ENCODE results near the gene TPM4.

Gene TPM4

DNA sequence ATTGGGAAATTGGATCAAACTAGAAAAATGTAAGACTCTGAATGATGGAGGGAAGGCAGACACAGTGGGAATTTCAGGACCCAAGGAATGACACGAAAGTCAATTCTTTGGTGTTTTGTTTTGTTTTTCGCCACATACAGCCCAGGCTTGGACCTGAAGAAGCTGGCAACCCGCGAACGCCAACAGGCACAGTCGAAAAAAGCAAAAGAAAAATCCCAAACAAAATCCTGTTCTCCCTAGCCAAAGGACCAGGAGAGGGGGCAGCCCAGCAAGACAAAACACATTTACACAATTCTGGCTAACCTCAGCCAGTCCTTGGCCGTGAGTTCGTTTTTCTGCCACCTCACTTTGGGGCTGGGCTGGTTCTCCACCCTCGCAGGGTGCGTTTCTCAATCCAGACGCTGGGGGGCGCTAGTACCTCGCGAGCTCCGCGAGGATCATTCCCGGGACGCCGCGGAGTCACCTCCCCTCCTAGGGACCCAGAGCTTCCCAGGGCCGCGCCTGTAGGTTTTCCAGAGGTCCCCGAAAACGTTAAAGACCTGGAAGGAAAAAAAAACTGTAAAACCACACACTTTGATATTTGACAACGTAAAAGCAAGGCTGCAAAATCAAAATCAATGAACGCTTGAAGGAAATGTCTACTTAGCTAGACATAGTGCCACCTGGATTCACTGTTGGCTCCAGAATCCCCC is 34.9 kb upstream of the TPM4 start:
- Histone ChIP-seq H3K4me1 (ENCODE audit: control extremely low read depth in 1 of 4, control insufficient read depth in 4 of 4, insufficient read depth in 4 of 4, low read length in 3 of 4) (peaks cover 0 to 10% (median 6%) of the 10 kb centered on the region in 4 experiments), H3K27ac (ENCODE audit: insufficient read depth in 1 of 2, low read depth in 1 of 2, low read length in 2 of 2, poor library complexity in 1 of 2, severe bottlenecking in 2 of 2) (no peak overlapping the region), H3K4me3 (ENCODE audit: control insufficient read depth in 1 of 7, extremely low read depth in 1 of 7, insufficient read depth in 4 of 7, low read depth in 2 of 7, low read length in 6 of 7) (peak overlapping the region in 4 of 7 experiments; percentile 34 to 63 (median 49)), H3K9me3 (ENCODE audit: control extremely low read depth in 1 of 5, control insufficient read depth in 4 of 5, insufficient read depth in 2 of 5, low read depth in 1 of 5, low read length in 4 of 5) (no peaks in the 10 kb centered on the region), H3K36me3 (ENCODE audit: control insufficient read depth in 4 of 4, insufficient read depth in 4 of 4, low read length in 3 of 4) (no peaks in the 10 kb centered on the region), H3K27me3 (replicated peaks in 2 of 5; ENCODE audit: control insufficient read depth in 4 of 5, insufficient read depth in 5 of 5, low read length in 4 of 5) (no peaks in the 10 kb centered on the region)
- ChIA-PET CTCF (interaction anchor here (0.7 to 2.7 kb wide), 24 partner anchors 10 to 415 kb away, joined by 3 to 12 read pairs (median 4); partner anchors contain the start of gene FAM32A), POLR2A (interaction anchor here (0.8 kb wide), 1 partner anchor 145 kb away, joined by 3 read pairs; no protein-coding TSS in a partner anchor)
- peak; percentile 58 to 76 (median 70) for DNase-seq
- WGBS (ENCODE audit: insufficient coverage) = 18% methylated on average over 23 of the region's 26 CpGs

DNA sequence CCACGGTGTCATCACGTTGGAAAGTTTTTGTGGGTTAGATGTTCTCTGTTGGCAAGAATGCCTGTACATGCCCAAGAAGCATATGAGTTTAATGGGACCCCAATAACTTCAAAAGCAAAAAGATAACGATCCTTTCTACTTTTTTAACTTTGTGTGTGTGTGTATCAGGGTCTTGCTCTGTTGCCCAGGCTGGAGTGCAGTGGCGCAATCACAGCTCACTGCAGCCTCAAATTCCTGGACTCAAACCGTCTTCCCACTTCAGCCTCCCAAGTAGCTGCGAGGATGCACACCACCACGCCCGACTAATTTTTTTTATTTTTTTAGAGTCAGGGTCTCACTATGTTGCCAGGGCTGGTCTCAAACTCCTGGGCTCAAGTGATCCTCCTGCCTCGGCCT is 34.3 kb upstream of the TPM4 start:
- no peaks in the 10 kb centered on the region for H3K27me3 ChIP-seq (replicated peaks in 2 of 5; ENCODE audit: control insufficient read depth in 4 of 5, insufficient read depth in 5 of 5, low read length in 4 of 5)
- CTCF ChIA-PET = interaction anchor here (0.7 to 2.7 kb wide), 23 partner anchors 9 to 415 kb away, joined by 3 to 12 read pairs (median 4); partner anchors contain the start of gene FAM32A
- POLR2A ChIA-PET = interaction anchor here (0.8 kb wide), 1 partner anchor 145 kb away, joined by 3 read pairs; no protein-coding TSS in a partner anchor
- H3K4me1 ChIP-seq (ENCODE audit: control extremely low read depth in 1 of 4, control insufficient read depth in 4 of 4, insufficient read depth in 4 of 4, low read length in 3 of 4) = peaks cover 0 to 10% (median 6%) of the 10 kb centered on the region in 4 experiments
- no peak for DNase-seq
- no peaks in the 10 kb centered on the region for H3K9me3 ChIP-seq (ENCODE audit: control extremely low read depth in 1 of 5, control insufficient read depth in 4 of 5, insufficient read depth in 2 of 5, low read depth in 1 of 5, low read length in 4 of 5)
- no peak overlapping the region for H3K27ac ChIP-seq (ENCODE audit: insufficient read depth in 1 of 2, low read depth in 1 of 2, low read length in 2 of 2, poor library complexity in 1 of 2, severe bottlenecking in 2 of 2)
- no peaks in the 10 kb centered on the region for H3K36me3 ChIP-seq (ENCODE audit: control insufficient read depth in 4 of 4, insufficient read depth in 4 of 4, low read length in 3 of 4)
- H3K4me3 ChIP-seq (ENCODE audit: control insufficient read depth in 1 of 7, extremely low read depth in 1 of 7, insufficient read depth in 4 of 7, low read depth in 2 of 7, low read length in 6 of 7) = peak overlapping the region in 2 of 7 experiments; percentile 34 to 63
- WGBS (ENCODE audit: insufficient coverage) = 64% methylated on average over 7 of the region's 9 CpGs

DNA sequence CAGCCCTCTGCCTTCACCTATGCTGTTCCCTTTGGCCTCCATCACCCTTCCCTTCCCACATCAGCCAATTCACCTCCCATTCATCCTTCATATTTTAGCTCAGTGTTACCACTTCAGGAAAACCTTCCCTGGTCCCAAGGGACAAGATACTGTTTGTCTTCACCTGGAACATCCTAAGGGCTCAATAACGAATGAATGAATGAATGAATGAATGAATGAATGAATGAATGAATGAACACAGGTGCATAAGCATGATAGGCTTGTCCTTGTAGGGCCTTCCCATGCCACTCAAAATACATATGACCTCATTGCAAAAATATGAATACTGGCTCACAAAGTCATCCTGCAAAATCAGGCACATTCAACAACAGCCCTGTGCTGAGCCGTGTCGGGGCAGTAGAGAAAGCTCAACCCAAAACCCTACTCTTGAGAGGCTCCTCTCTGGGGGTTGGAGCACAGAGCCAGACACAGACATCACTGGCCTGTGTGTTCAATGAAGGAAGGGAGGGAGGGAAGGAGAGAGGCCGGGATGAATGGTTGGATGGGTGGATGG is 33.7 kb upstream of the TPM4 start:
- no peak overlapping the region for H3K4me3 ChIP-seq (ENCODE audit: control insufficient read depth in 1 of 7, extremely low read depth in 1 of 7, insufficient read depth in 4 of 7, low read depth in 2 of 7, low read length in 6 of 7)
- H3K4me1 ChIP-seq (ENCODE audit: control extremely low read depth in 1 of 4, control insufficient read depth in 4 of 4, insufficient read depth in 4 of 4, low read length in 3 of 4) = peaks cover 0 to 10% (median 6%) of the 10 kb centered on the region in 4 experiments
- WGBS (ENCODE audit: insufficient coverage) = 94% methylated on average over 1 of the region's 4 CpGs
- H3K9me3 ChIP-seq (ENCODE audit: control extremely low read depth in 1 of 5, control insufficient read depth in 4 of 5, insufficient read depth in 2 of 5, low read depth in 1 of 5, low read length in 4 of 5) = no peaks in the 10 kb centered on the region
- no peak overlapping the region for H3K27ac ChIP-seq (ENCODE audit: insufficient read depth in 1 of 2, low read depth in 1 of 2, low read length in 2 of 2, poor library complexity in 1 of 2, severe bottlenecking in 2 of 2)
- ChIA-PET CTCF (interaction anchor here (0.9 to 2.7 kb wide), 14 partner anchors 9 to 395 kb away, joined by 3 to 12 read pairs (median 5); partner anchors contain the start of gene FAM32A), POLR2A (no interaction called here)
- H3K36me3 ChIP-seq (ENCODE audit: control insufficient read depth in 4 of 4, insufficient read depth in 4 of 4, low read length in 3 of 4) = no peaks in the 10 kb centered on the region
- no peaks in the 10 kb centered on the region for H3K27me3 ChIP-seq (replicated peaks in 2 of 5; ENCODE audit: control insufficient read depth in 4 of 5, insufficient read depth in 5 of 5, low read length in 4 of 5)
- DNase-seq = no peak

DNA sequence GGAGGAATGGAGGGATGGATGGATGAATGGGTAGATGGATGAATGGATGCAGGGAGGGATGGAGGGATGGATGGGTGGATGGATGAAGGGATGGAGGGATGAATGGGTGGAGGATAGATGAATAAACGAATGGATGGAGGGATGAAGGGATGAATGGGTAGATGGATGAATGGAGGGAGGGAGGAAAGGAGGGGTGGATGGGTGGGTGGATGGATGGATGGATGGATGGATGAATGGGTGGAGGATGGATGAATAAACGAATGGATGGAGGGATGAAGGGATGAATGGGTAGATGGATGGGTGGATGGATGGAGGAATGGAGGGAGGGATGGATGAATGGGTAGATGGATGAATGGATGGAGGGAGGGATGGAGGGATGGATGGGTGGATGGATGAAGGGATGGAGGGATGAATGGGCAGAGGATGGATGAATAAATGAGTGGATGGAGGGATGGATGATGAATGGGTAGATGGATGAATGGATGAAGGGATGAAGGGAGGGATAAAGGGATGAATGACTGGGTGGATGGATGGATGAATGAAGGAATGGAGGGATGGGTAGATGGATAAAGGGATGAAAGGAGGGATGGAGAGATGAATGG is 33.0 kb upstream of the TPM4 start:
- H3K27ac ChIP-seq (ENCODE audit: insufficient read depth in 1 of 2, low read depth in 1 of 2, low read length in 2 of 2, poor library complexity in 1 of 2, severe bottlenecking in 2 of 2) = no peak overlapping the region
- no peak overlapping the region for H3K4me3 ChIP-seq (ENCODE audit: control insufficient read depth in 1 of 7, extremely low read depth in 1 of 7, insufficient read depth in 4 of 7, low read depth in 2 of 7, low read length in 6 of 7)
- ChIA-PET CTCF (interaction anchor here (1.7 to 2.2 kb wide), 2 partner anchors 8 to 141 kb away, joined by 8 read pairs; no protein-coding TSS in a partner anchor), POLR2A (no interaction called here)
- H3K36me3 ChIP-seq (ENCODE audit: control insufficient read depth in 4 of 4, insufficient read depth in 4 of 4, low read length in 3 of 4) = no peaks in the 10 kb centered on the region
- H3K9me3 ChIP-seq (ENCODE audit: control extremely low read depth in 1 of 5, control insufficient read depth in 4 of 5, insufficient read depth in 2 of 5, low read depth in 1 of 5, low read length in 4 of 5) = no peaks in the 10 kb centered on the region
- no peak for DNase-seq
- WGBS (ENCODE audit: insufficient coverage) = 47% methylated on average over 2 of the region's 2 CpGs
- peaks cover 0 to 10% (median 6%) of the 10 kb centered on the region in 4 experiments for H3K4me1 ChIP-seq (ENCODE audit: control extremely low read depth in 1 of 4, control insufficient read depth in 4 of 4, insufficient read depth in 4 of 4, low read length in 3 of 4)
- no peaks in the 10 kb centered on the region for H3K27me3 ChIP-seq (replicated peaks in 2 of 5; ENCODE audit: control insufficient read depth in 4 of 5, insufficient read depth in 5 of 5, low read length in 4 of 5)

DNA sequence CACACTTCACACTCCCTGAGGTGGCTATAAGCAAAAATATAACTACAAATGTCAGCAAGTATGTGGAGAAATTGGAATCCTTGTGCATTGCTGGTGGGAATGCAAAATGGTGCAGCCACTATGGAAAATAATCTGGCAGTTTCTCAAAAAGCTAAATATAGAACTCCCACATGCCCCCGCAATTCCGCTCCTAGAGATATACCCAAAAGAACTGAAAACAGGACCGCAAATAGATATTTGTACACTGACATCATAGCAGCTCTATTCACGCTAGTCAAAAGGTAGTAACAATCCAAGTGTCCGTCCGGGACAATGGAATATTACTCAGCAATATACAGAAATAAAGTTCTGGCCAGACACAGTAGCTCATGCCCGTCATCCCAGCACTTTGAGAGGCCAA is 31.5 kb upstream of the TPM4 start:
- H3K27ac ChIP-seq (ENCODE audit: insufficient read depth in 1 of 2, low read depth in 1 of 2, low read length in 2 of 2, poor library complexity in 1 of 2, severe bottlenecking in 2 of 2) = no peak overlapping the region
- POLR2A ChIA-PET = no interaction called here
- WGBS (ENCODE audit: insufficient coverage) = 90% methylated on average over 7 of the region's 7 CpGs
- no peak overlapping the region for H3K4me3 ChIP-seq (ENCODE audit: control insufficient read depth in 1 of 7, extremely low read depth in 1 of 7, insufficient read depth in 4 of 7, low read depth in 2 of 7, low read length in 6 of 7)
- H3K9me3 ChIP-seq (ENCODE audit: control extremely low read depth in 1 of 5, control insufficient read depth in 4 of 5, insufficient read depth in 2 of 5, low read depth in 1 of 5, low read length in 4 of 5) = no peaks in the 10 kb centered on the region
- H3K36me3 ChIP-seq (ENCODE audit: control insufficient read depth in 4 of 4, insufficient read depth in 4 of 4, low read length in 3 of 4) = no peaks in the 10 kb centered on the region
- peaks cover 0 to 10% (median 6%) of the 10 kb centered on the region in 4 experiments for H3K4me1 ChIP-seq (ENCODE audit: control extremely low read depth in 1 of 4, control insufficient read depth in 4 of 4, insufficient read depth in 4 of 4, low read length in 3 of 4)
- H3K27me3 ChIP-seq (replicated peaks in 2 of 5; ENCODE audit: control insufficient read depth in 4 of 5, insufficient read depth in 5 of 5, low read length in 4 of 5) = no peaks in the 10 kb centered on the region
- no peak for DNase-seq
- CTCF ChIA-PET = interaction anchor here (1.3 to 5.0 kb wide), 2 partner anchors 19 to 134 kb away, joined by 3 to 29 read pairs; no protein-coding TSS in a partner anchor

DNA sequence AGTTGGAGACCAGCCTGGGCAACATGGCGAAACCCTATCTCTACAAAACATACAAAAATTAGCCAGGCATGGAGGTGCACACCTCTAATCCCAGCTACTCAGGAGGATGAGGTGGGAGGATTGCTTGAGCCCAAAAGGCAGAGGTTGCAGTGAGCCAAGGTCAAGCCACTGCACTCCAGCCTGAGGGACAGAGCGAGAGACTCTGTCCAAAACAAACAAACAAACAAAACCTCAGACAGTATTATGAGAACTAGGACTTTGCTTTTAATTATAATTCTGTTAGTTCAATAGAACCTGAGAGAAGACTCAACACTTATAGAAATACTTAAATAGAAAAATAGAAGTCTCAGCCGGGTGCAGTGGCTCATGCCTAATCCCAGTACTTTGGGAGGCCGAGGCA is 31.1 kb upstream of the TPM4 start:
- ChIA-PET POLR2A (no interaction called here), CTCF (interaction anchor here (1.3 to 5.0 kb wide), 2 partner anchors 19 to 134 kb away, joined by 3 to 29 read pairs; no protein-coding TSS in a partner anchor)
- Histone ChIP-seq H3K27me3 (replicated peaks in 2 of 5; ENCODE audit: control insufficient read depth in 4 of 5, insufficient read depth in 5 of 5, low read length in 4 of 5) (no peaks in the 10 kb centered on the region), H3K4me3 (ENCODE audit: control insufficient read depth in 1 of 7, extremely low read depth in 1 of 7, insufficient read depth in 4 of 7, low read depth in 2 of 7, low read length in 6 of 7) (no peak overlapping the region), H3K9me3 (ENCODE audit: control extremely low read depth in 1 of 5, control insufficient read depth in 4 of 5, insufficient read depth in 2 of 5, low read depth in 1 of 5, low read length in 4 of 5) (no peaks in the 10 kb centered on the region), H3K4me1 (ENCODE audit: control extremely low read depth in 1 of 4, control insufficient read depth in 4 of 4, insufficient read depth in 4 of 4, low read length in 3 of 4) (peaks cover 0 to 10% (median 6%) of the 10 kb centered on the region in 4 experiments), H3K36me3 (ENCODE audit: control insufficient read depth in 4 of 4, insufficient read depth in 4 of 4, low read length in 3 of 4) (no peaks in the 10 kb centered on the region), H3K27ac (ENCODE audit: insufficient read depth in 1 of 2, low read depth in 1 of 2, low read length in 2 of 2, poor library complexity in 1 of 2, severe bottlenecking in 2 of 2) (no peak overlapping the region)
- no CpG with 5 or more reads among the region's 4 CpGs for WGBS (ENCODE audit: insufficient coverage)
- no peak for DNase-seq

Data from common myeloid progenitor, CD34-positive (primary cell).